ENCODE data around the gene MASP1.

The MASP1 gene

DNA sequence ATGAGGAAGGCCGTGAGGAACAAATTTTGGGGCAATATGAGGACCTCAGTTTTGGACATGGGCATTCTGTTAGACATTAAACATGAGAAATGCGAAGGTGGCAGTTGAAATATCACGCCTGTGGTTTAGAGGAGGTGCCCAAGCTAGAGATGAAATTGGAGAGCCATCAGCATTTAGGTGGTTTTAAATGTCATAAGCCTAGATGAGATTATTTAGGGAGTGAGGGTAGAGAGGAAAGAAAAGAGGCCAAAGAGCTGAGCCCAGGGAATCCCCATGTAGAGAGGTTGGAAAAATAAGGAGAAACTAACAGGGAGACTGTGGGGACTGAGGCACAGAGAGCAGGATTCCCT, 79.4 kb downstream of the MASP1 start:
- in situ Hi-C loops (cut with MboI; ENCODE audit: low sequenced_read_pairs, unreplicated experiment): no loop called here
- no peak for DNase-seq (ENCODE audit: low spot score)
- TF ChIP-seq, protein P1, sequence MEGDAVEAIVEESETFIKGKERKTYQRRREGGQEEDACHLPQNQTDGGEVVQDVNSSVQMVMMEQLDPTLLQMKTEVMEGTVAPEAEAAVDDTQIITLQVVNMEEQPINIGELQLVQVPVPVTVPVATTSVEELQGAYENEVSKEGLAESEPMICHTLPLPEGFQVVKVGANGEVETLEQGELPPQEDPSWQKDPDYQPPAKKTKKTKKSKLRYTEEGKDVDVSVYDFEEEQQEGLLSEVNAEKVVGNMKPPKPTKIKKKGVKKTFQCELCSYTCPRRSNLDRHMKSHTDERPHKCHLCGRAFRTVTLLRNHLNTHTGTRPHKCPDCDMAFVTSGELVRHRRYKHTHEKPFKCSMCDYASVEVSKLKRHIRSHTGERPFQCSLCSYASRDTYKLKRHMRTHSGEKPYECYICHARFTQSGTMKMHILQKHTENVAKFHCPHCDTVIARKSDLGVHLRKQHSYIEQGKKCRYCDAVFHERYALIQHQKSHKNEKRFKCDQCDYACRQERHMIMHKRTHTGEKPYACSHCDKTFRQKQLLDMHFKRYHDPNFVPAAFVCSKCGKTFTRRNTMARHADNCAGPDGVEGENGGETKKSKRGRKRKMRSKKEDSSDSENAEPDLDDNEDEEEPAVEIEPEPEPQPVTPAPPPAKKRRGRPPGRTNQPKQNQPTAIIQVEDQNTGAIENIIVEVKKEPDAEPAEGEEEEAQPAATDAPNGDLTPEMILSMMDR (IDR thresholded peaks at IDR 0.05; ENCODE audit: borderline replicate concordance, control extremely low read depth, extremely low read depth, insufficient read depth, missing control alignments): no peak

DNA sequence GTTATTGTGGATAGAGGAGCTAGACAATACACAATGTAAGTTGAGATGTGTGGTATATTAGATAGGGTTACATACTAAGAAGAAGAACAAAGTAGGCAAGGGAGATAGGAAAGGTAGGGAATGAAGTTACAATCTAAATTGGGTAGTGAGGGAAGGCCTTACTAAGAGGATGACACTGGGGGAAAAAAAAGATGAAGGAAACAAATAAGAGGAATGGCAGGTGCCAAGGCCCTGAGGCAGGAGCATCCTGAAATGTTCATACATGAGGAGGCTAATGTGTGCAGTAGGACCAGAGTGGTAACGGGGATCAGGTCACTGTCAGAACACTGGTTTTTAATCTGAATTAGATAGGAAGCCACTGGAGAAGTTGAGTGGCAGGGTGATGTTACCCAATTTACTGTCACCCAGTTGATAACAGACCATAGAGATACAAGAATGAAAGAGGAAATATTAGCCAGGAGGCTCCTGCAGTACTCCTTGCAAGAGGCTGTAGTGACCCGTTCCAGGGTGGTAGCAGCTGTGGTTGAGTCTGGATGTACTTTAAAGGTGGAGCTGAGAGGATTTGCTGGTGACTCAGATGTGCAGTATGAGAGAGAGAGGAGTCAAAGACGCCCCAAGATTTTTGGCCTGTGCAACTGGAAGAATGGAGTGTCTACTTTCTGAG, 79.9 kb downstream of the MASP1 start:
- DNase-seq (ENCODE audit: low spot score): no peak
- in situ Hi-C loops (cut with MboI; ENCODE audit: low sequenced_read_pairs, unreplicated experiment): no loop called here
- TF ChIP-seq, protein P1 (IDR thresholded peaks at IDR 0.05; ENCODE audit: borderline replicate concordance, control extremely low read depth, extremely low read depth, insufficient read depth, missing control alignments): no peak

DNA sequence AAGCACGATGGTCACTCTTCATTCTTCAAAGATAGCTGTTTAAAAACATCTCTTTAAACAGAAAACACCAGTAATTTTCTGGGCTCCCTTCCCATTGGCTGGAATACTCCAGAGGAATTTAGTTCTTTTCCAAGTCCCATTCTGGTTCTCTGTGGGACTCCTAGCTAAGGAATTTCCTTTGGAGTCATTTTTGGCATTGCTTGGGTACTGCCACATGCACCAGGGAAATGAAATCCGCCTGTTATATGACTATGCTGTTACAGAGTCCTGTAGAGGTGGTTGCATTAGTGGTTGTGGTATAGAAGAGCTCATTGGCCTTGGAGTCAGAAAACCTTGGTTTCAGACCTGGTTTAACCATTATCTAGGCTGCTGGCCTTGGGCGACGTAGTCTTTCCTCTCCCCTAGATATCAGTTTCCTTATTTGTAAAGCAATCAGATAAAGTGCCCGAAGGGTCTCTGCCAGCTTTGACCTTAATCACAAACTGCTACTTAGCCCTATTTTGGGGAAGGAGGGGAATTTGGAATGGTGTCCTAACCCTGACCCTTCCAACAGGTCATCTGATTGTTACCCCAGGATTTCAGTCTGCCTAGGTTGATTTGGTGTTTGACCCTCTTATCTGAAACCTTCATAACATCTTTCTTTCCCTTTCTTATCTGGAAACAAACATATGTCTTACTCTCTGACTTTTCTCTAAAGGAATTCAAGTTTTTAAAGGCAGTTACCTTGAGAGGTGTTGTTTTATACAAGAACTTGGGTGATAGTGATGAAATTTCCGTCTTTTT, 80.8 kb downstream of the MASP1 start:
- DNase-seq (ENCODE audit: low spot score): no peak
- in situ Hi-C loops (cut with MboI; ENCODE audit: low sequenced_read_pairs, unreplicated experiment): no loop called here
- TF ChIP-seq, protein P1 (IDR thresholded peaks at IDR 0.05; ENCODE audit: borderline replicate concordance, control extremely low read depth, extremely low read depth, insufficient read depth, missing control alignments): no peak

DNA sequence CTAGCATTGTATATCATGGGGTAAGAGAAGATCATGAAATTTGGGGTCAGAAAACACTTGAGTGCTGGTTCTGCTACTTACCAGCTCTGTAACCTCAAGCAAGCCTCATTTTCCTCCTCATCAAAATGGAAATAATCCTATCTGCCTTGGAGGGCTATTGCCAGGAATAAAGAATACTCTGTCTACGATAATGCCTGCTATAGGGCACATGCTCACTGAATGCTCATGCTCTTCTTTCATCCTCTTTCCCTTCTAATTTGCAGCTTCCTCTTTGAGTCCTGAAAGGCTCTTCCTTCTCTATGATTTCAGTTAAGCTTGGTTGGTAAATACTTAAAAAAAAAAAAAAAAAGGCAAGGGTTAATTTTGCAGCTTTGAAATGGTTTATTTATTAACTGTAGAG, 81.4 kb downstream of the MASP1 start:
- TF ChIP-seq, protein P1 (IDR thresholded peaks at IDR 0.05; ENCODE audit: borderline replicate concordance, control extremely low read depth, extremely low read depth, insufficient read depth, missing control alignments): no peak
- DNase-seq (ENCODE audit: low spot score): no peak
- in situ Hi-C loops (cut with MboI; ENCODE audit: low sequenced_read_pairs, unreplicated experiment): no loop called here

DNA sequence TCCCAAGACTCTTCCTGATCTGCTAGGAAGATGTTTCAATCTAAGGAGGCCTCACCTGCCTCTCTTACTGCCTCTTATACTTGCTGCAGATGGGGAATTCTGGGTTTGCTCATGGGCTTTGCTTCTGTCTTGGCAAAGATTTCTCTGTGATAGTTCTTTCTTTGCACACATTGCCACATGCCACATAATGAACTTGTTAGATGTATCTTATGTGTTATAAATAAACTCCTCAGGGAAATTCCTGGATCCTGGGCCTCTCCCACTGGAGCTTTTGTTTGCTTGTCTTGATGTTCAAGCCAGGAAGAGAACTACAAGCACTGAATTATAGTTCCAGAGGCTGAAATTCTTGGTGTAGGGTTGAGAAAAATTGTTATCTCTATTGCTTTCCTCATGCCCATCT, 82.0 kb downstream of the MASP1 start:
- TF ChIP-seq, protein P1 (IDR thresholded peaks at IDR 0.05; ENCODE audit: borderline replicate concordance, control extremely low read depth, extremely low read depth, insufficient read depth, missing control alignments): no peak
- no peak for DNase-seq (ENCODE audit: low spot score)
- in situ Hi-C loops (cut with MboI; ENCODE audit: low sequenced_read_pairs, unreplicated experiment): no loop called here

DNA sequence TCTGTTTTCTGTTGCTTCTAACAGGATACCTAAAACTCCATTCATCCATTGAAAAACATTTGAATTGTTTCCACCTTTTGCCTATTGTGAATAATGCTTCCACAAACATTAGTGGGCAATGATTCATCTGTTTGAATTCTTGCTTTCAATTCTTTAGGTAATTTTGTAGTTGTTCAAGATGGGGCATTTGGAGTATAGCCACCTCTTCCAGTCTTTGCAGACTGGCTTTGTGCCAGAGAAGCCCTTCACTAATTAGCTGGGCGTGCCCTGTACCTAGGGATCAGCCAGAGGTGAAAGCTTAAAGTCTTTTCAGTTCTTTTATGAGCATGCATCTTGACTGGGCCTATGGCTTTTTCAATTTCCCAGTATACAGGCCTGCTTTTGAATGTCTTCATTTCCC, 83.4 kb downstream of the MASP1 start:
- DNase-seq (ENCODE audit: low spot score): no peak
- TF ChIP-seq, protein P1 (IDR thresholded peaks at IDR 0.05; ENCODE audit: borderline replicate concordance, control extremely low read depth, extremely low read depth, insufficient read depth, missing control alignments): no peak
- in situ Hi-C loops (cut with MboI; ENCODE audit: low sequenced_read_pairs, unreplicated experiment): no loop called here

Measured in GM13976 (cell line).